Fibroblast of villous mesenchyme (primary cell): Measurements from ENCODE around the gene XRN1. TPM values are rescaled to one million over a fixed set of nuclear protein-coding genes. Genes with fewer than 3 reads are reported as not detected.
"Not testable (repeated sequence)": the region's sequence is repeated elsewhere in the genome, so short reads cannot be mapped to it uniquely, and the experiment has no call there.

ENCODE experiments used
- DNase-seq: peaks from one replicate; pipeline ENCODE4 v3.0.0-alpha.2; 2010; ENCODE audit warnings: low read depth
- H3K4me3 ChIP-seq: 2 replicates; pipeline ENCODE4 v1.5.1; 2011; ENCODE audit warnings: low read depth, mild to moderate bottlenecking, low read length
- total RNA-seq: library from RNA; depleted of rRNA; stranded (reverse); fragments of >200 nt; gene quantifications from 2 replicates; pipeline ENCODE4 v1.2.3, GENCODE V29; 2012
- TF ChIP-seq, protein P1 (sequence below): IDR thresholded peaks from 2 replicates; pipeline ENCODE4 v1.5.1; 2012; ENCODE audit warnings: low read depth, mild to moderate bottlenecking, low read length; ENCODE audit not compliant: insufficient read depth

Gene XRN1
- total RNA-seq, 1 donor: 48.4 TPM

DNA sequence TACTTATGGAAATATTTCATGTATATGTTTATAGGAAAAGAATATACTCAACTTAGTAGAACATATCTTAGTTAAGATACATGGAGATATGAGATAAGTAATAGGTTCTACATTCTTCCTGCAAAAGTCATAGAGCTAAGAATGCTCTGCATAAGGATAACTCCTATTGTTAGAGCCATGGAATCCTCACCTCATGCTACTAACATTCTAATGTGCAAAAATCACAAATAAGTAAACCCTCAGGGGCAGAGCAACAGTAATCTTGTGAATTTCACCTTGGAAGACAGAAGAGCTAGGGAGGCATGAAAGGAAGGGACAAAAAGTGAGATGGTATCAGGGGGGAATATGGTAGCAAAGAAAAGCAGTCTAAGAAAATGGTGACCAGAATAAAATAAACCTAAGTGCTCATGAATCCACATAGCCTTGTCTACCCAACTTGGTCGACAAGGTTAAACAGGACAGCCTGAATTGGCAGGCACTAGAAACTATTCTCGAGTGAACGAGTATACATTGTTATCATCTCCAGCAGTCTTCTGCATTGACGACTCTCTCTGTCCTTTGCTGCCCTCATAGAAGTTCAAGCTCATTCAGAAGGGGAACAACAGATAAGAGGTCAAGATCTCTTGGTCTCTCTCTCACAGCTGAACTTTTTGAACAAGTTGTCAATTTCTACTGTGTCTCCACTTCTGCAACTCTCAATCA is 52.8 kb downstream of the XRN1 start:
- no peak for DNase-seq
- TF ChIP-seq, protein P1, sequence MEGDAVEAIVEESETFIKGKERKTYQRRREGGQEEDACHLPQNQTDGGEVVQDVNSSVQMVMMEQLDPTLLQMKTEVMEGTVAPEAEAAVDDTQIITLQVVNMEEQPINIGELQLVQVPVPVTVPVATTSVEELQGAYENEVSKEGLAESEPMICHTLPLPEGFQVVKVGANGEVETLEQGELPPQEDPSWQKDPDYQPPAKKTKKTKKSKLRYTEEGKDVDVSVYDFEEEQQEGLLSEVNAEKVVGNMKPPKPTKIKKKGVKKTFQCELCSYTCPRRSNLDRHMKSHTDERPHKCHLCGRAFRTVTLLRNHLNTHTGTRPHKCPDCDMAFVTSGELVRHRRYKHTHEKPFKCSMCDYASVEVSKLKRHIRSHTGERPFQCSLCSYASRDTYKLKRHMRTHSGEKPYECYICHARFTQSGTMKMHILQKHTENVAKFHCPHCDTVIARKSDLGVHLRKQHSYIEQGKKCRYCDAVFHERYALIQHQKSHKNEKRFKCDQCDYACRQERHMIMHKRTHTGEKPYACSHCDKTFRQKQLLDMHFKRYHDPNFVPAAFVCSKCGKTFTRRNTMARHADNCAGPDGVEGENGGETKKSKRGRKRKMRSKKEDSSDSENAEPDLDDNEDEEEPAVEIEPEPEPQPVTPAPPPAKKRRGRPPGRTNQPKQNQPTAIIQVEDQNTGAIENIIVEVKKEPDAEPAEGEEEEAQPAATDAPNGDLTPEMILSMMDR: no peak
- no peak overlapping the region for H3K4me3 ChIP-seq

DNA sequence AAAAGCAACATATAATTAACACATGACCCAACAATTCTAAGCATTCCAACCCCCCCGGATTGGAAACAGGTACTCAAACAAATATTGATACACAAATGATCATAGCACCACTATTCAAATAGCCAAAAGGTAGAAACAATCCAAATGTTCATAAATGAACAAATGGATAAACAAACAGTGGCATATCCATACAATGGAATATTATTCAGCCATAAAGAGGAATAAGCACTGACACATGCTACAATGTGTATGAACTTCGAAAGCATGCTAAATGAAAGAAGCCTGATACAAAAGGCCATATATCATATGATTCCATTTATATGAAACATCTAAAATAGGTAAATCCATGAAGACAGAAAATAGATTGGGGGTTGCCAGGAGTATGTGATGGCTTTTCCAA is 62.8 kb downstream of the XRN1 start:
- H3K4me3 ChIP-seq: no peak overlapping the region
- no peak for DNase-seq
- TF ChIP-seq, protein P1: no peak

DNA sequence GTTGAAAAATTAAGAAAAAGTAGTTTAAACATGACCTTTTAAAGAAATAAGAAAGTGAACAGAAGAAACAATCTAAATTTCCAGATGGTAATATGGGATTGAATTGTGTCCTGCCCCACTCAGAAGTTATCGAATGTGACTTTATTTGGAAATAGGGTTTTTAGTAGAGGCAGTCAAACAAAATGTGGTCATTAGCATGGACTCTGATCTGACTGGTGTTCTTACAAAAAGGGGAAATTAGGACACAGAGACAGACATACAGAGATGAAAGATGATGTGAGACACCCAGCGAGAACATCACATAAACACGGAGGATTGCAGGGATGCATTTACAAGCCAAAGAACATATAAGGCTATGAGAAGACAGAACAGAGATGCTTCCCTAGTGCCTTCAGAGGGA is 73.2 kb downstream of the XRN1 start:
- TF ChIP-seq, protein P1: no peak
- DNase-seq: no peak
- H3K4me3 ChIP-seq: no peak overlapping the region

- not testable (repeated sequence) for DNase-seq, H3K4me3 ChIP-seq
Observed at GRCh38 chr3:142369576-142369975, 78.3 kb downstream of the XRN1 start.

DNA sequence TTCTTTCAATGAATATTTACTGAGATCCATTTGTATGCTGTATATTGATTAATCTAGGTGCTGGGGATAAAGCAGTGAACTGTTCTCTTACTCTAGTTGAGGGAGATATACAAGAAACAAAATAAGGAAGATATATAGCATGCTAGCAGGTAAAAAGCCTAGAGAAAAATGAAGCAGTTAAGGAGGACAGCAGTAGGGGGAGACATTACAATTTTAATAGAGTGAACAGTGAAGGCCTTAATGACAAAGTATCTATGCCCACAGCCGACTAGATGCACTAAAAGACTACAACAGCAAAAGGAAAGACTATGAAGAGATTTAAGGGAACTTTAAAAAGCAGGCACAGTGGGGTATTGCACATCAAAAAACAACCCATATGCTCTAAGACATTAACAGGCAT is 81.4 kb downstream of the XRN1 start:
- TF ChIP-seq, protein P1: peak; percentile 20
- no peak for DNase-seq
- no peak overlapping the region for H3K4me3 ChIP-seq

- H3K4me3 ChIP-seq: no peak overlapping the region
- TF ChIP-seq, protein P1: no peak
- no peak for DNase-seq
Observed at GRCh38 chr3:142363936-142364467, 83.8 kb downstream of the XRN1 start.

- H3K4me3 ChIP-seq, DNase-seq: not testable (repeated sequence)
Observed at GRCh38 chr3:142363433-142363832, 84.4 kb downstream of the XRN1 start.

- no peak overlapping the region for H3K4me3 ChIP-seq
- no peak for DNase-seq
- TF ChIP-seq, protein P1: no peak
Observed at GRCh38 chr3:142359367-142359766, 88.5 kb downstream of the XRN1 start.
